Activated CD8-positive, alpha-beta T cell treated with anti-CD3 and anti-CD28 coated beads, Interleukin-2, amount 10 ng/mL, durations not matched to agents 7 days and 5 days (primary cell): ENCODE data around the gene TWF2. TPM values are rescaled to one million over a fixed set of nuclear protein-coding genes. Genes with fewer than 3 reads are reported as not detected.

ENCODE experiments used
- ATAC-seq: fragments of 150-1000 bp; cut with Tn5 transposase; one replicate; pipeline ENCODE4 v1.10.0; 2021; ENCODE audit warnings: moderate library complexity
- CTCF ChIA-PET: fragments of 350-600 bp; sonication (Branson Sonifier 250); formaldehyde crosslinking; loops from one replicate; lab custom pipeline; 2021; ENCODE audit warnings: antibody characterized with exemption; lab: Charles Lee
- POLR2A ChIA-PET: fragments of 350-600 bp; sonication (Branson Sonifier 250); formaldehyde crosslinking; loops from one replicate; lab custom pipeline; 2021; ENCODE audit warnings: antibody characterized with exemption; lab: Charles Lee
- DNase-seq: peaks from one replicate; pipeline ENCODE4 v3.0.0-alpha.2; 2020
- H3K27ac Mint-ChIP-seq: one replicate; pipeline ENCODE4 v1.8.0; 2021; ENCODE audit warnings: mild to moderate bottlenecking, mixed read lengths
- H3K27me3 Mint-ChIP-seq: one replicate; pipeline ENCODE4 v1.8.0; 2021; ENCODE audit warnings: low read depth, mixed read lengths
- H3K36me3 Mint-ChIP-seq: one replicate; pipeline ENCODE4 v1.8.0; 2021; ENCODE audit warnings: low read depth, mixed read lengths
- H3K4me1 Mint-ChIP-seq: one replicate; pipeline ENCODE4 v1.8.0; 2021; ENCODE audit warnings: low read depth, mixed read lengths
- H3K4me3 Mint-ChIP-seq: one replicate; pipeline ENCODE4 v1.8.0; 2021; ENCODE audit warnings: mild to moderate bottlenecking, mixed read lengths
- H3K9me3 Mint-ChIP-seq: one replicate; pipeline ENCODE4 v1.8.0; 2022; ENCODE audit warnings: mixed read lengths; ENCODE audit not compliant: insufficient read depth
- total RNA-seq, 2 experiments: library from RNA; stranded (reverse); gene quantifications; one replicate each; pipeline ENCODE4 v1.2.3, GENCODE V29; 2021

The TWF2 gene
- total RNA-seq, 2 experiments from 2014 or later = 154 to 162 TPM

GRCh38 chr3:52205727-52206372 lies 33.1 kb downstream of the TWF2 start:
- H3K27ac Mint-ChIP-seq = no peak overlapping the region
- no peak overlapping the region for H3K4me3 Mint-ChIP-seq
- CTCF ChIA-PET = no interaction called here
- DNase-seq (no peak), ATAC-seq (no peak)
- no peaks in the 10 kb centered on the region for H3K27me3 Mint-ChIP-seq
- peaks cover 42% of the 10 kb centered on the region for H3K4me1 Mint-ChIP-seq
- peaks cover 90% of the 10 kb centered on the region for H3K36me3 Mint-ChIP-seq
- H3K9me3 Mint-ChIP-seq = no peaks in the 10 kb centered on the region
- POLR2A ChIA-PET = no interaction called here

GRCh38 chr3:52204337-52205073 lies 34.5 kb downstream of the TWF2 start:
- H3K36me3 Mint-ChIP-seq = peaks cover 86% of the 10 kb centered on the region
- ChIA-PET CTCF (interaction anchor here (1.0 to 4.5 kb wide), 3 partner anchors 16 to 27 kb away, joined by 4 to 32 read pairs (median 5); no protein-coding TSS in a partner anchor), POLR2A (no interaction called here)
- ATAC-seq = no peak
- no peak overlapping the region for H3K4me3 Mint-ChIP-seq
- H3K27ac Mint-ChIP-seq = peak overlapping the region; percentile 28
- peaks cover 49% of the 10 kb centered on the region for H3K4me1 Mint-ChIP-seq
- no peaks in the 10 kb centered on the region for H3K9me3 Mint-ChIP-seq
- no peak for DNase-seq
- H3K27me3 Mint-ChIP-seq = no peaks in the 10 kb centered on the region

- ChIA-PET CTCF (interaction anchor here (4.5 kb wide), 1 partner anchor 18 kb away, joined by 32 read pairs; no protein-coding TSS in a partner anchor), POLR2A (no interaction called here)
- Mint-ChIP-seq H3K27ac (no peak overlapping the region), H3K36me3 (peaks cover 87% of the 10 kb centered on the region), H3K27me3 (no peaks in the 10 kb centered on the region), H3K4me3 (no peak overlapping the region), H3K4me1 (peaks cover 57% of the 10 kb centered on the region), H3K9me3 (no peaks in the 10 kb centered on the region)
- no peak for ATAC-seq
- DNase-seq = no peak
Observed at GRCh38 chr3:52203701-52204100, 35.3 kb downstream of the TWF2 start.

- ATAC-seq = no peak
- no peak overlapping the region for H3K4me3 Mint-ChIP-seq
- no peak for DNase-seq
- H3K36me3 Mint-ChIP-seq = peaks cover 79% of the 10 kb centered on the region
- no peaks in the 10 kb centered on the region for H3K27me3 Mint-ChIP-seq
- peaks cover 63% of the 10 kb centered on the region for H3K4me1 Mint-ChIP-seq
- ChIA-PET POLR2A (no interaction called here), CTCF (interaction anchor here (1.0 to 4.5 kb wide), 6 partner anchors 19 to 202 kb away, joined by 3 to 32 read pairs (median 4); no protein-coding TSS in a partner anchor)
- no peaks in the 10 kb centered on the region for H3K9me3 Mint-ChIP-seq
- no peak overlapping the region for H3K27ac Mint-ChIP-seq
Observed at GRCh38 chr3:52202384-52203077, 36.4 kb downstream of the TWF2 start.

- Mint-ChIP-seq H3K4me3 (no peak overlapping the region), H3K4me1 (peaks cover 76% of the 10 kb centered on the region), H3K27ac (no peak overlapping the region), H3K27me3 (no peaks in the 10 kb centered on the region), H3K9me3 (no peaks in the 10 kb centered on the region), H3K36me3 (peaks cover 67% of the 10 kb centered on the region)
- no peak for ATAC-seq
- ChIA-PET CTCF (interaction anchor here (1.1 to 4.5 kb wide), 8 partner anchors 8 to 200 kb away, joined by 3 to 32 read pairs (median 6); no protein-coding TSS in a partner anchor), POLR2A (no interaction called here)
- no peak for DNase-seq
Observed at GRCh38 chr3:52200981-52201679, 37.8 kb downstream of the TWF2 start.

- POLR2A ChIA-PET = no interaction called here
- Mint-ChIP-seq H3K27me3 (no peaks in the 10 kb centered on the region), H3K4me3 (peak overlapping the region; percentile 94), H3K4me1 (peaks cover 63% of the 10 kb centered on the region), H3K27ac (peak overlapping the region; percentile 90), H3K36me3 (peaks cover 46% of the 10 kb centered on the region), H3K9me3 (no peaks in the 10 kb centered on the region)
- DNase-seq (no peak), ATAC-seq (no peak)
- CTCF ChIA-PET = interaction anchor here (1.5 kb wide), 1 partner anchor 21 kb away, joined by 8 read pairs; no protein-coding TSS in a partner anchor
Observed at GRCh38 chr3:52198643-52199608, 40.0 kb downstream of the TWF2 start.

GRCh38 chr3:52197842-52198625 lies 40.9 kb downstream of the TWF2 start, which contains the start of gene ALAS1:
Gene ALAS1 (plus strand): TSS chr3:52198160. CDS start chr3:52199242, 1,082 bp downstream.
- H3K4me3 Mint-ChIP-seq = peak within 1 kb of the TSS; percentile 94
- no peaks in the 10 kb centered on the region for H3K27me3 Mint-ChIP-seq
- POLR2A ChIA-PET = interaction anchor here (1.2 kb wide), 1 partner anchor 20 kb away, joined by 3 read pairs; no protein-coding TSS in a partner anchor
- DNase-seq = peak; percentile 95
- H3K27ac Mint-ChIP-seq = peak within 1 kb of the TSS; percentile 90
- peaks cover 57% of the 10 kb centered on the region for H3K4me1 Mint-ChIP-seq
- ATAC-seq = peak; percentile 96
- CTCF ChIA-PET = interaction anchor here (0.6 to 1.5 kb wide), 4 partner anchors 22 to 256 kb away, joined by 3 to 8 read pairs (median 4); partner anchors contain the start of gene RRP9
- H3K36me3 Mint-ChIP-seq = peaks cover 39% of the 10 kb centered on the region
- H3K9me3 Mint-ChIP-seq = no peaks in the 10 kb centered on the region

GRCh38 chr3:52197499-52197841 lies 41.5 kb downstream of the TWF2 start:
- ChIA-PET CTCF (interaction anchor here (0.6 to 1.1 kb wide), 4 partner anchors 24 to 256 kb away, joined by 3 to 4 read pairs (median 3); partner anchors contain the start of gene RRP9), POLR2A (interaction anchor here (1.2 kb wide), 1 partner anchor 21 kb away, joined by 3 read pairs; no protein-coding TSS in a partner anchor)
- peak overlapping the region; percentile 94 for H3K4me3 Mint-ChIP-seq
- DNase-seq (no peak), ATAC-seq (peak; percentile 5)
- H3K27me3 Mint-ChIP-seq = no peaks in the 10 kb centered on the region
- H3K27ac Mint-ChIP-seq = peak overlapping the region; percentile 90
- H3K4me1 Mint-ChIP-seq = peaks cover 51% of the 10 kb centered on the region
- H3K9me3 Mint-ChIP-seq = no peaks in the 10 kb centered on the region
- H3K36me3 Mint-ChIP-seq = peaks cover 34% of the 10 kb centered on the region

- no peak for DNase-seq
- peak overlapping the region; percentile 90 for H3K27ac Mint-ChIP-seq
- H3K36me3 Mint-ChIP-seq = peaks cover 30% of the 10 kb centered on the region
- ChIA-PET CTCF (interaction anchor here (0.6 to 1.1 kb wide), 5 partner anchors 22 to 255 kb away, joined by 3 to 5 read pairs (median 3); partner anchors contain the start of gene RRP9), POLR2A (interaction anchor here (1.2 kb wide), 1 partner anchor 21 kb away, joined by 3 read pairs; no protein-coding TSS in a partner anchor)
- no peaks in the 10 kb centered on the region for H3K9me3 Mint-ChIP-seq
- ATAC-seq = no peak
- peaks cover 48% of the 10 kb centered on the region for H3K4me1 Mint-ChIP-seq
- H3K27me3 Mint-ChIP-seq = no peaks in the 10 kb centered on the region
- H3K4me3 Mint-ChIP-seq = no peak overlapping the region
Observed at GRCh38 chr3:52196977-52197376, 42.0 kb downstream of the TWF2 start.
